Mesothelial cell of epicardium (in vitro differentiated cells): ENCODE data around the gene R3HDM2. TPM values are rescaled to one million over a fixed set of nuclear protein-coding genes. Genes with fewer than 3 reads are reported as not detected.

Experiments used
- DNase-seq, 2 experiments: peaks; one replicate each; pipeline ENCODE4 v3.0.0; 2021; ENCODE audit warnings: low spot score in 2 of 2; ENCODE audit not compliant: unreplicated experiment in 2 of 2
- H3K27ac Mint-ChIP-seq: 2 replicates; pipeline ENCODE4 v1.8.0; 2021; ENCODE audit warnings: mixed read lengths
- H3K27me3 Mint-ChIP-seq: 2 replicates; pipeline ENCODE4 v1.8.0; 2021; ENCODE audit warnings: low read depth, mixed read lengths
- H3K36me3 Mint-ChIP-seq: 2 replicates; pipeline ENCODE4 v1.8.0; 2021; ENCODE audit warnings: mixed read lengths
- H3K4me1 Mint-ChIP-seq: 2 replicates; pipeline ENCODE4 v1.8.0; 2021; ENCODE audit warnings: mixed read lengths
- H3K4me3 Mint-ChIP-seq: 2 replicates; pipeline ENCODE4 v1.8.0; 2021; ENCODE audit warnings: mild to moderate bottlenecking, moderate library complexity, mixed read lengths
- H3K9me3 Mint-ChIP-seq: 2 replicates; pipeline ENCODE4 v1.8.0; 2021; ENCODE audit warnings: mixed read lengths
- total RNA-seq: library from RNA; stranded (reverse); gene quantifications from 3 replicates; pipeline ENCODE4 v1.2.1, GENCODE V29; 2021
- TF ChIP-seq, protein P1 (sequence below): fragments of 200-600 bp; sonication (generic); IDR thresholded peaks from one replicate; pipeline ENCODE4 v1.5.0; 2021; ENCODE audit warnings: antibody characterized with exemption; ENCODE audit not compliant: unreplicated experiment

Gene R3HDM2
- total RNA-seq, 1 donor from 2014 or later, result 111 TPM

DNA sequence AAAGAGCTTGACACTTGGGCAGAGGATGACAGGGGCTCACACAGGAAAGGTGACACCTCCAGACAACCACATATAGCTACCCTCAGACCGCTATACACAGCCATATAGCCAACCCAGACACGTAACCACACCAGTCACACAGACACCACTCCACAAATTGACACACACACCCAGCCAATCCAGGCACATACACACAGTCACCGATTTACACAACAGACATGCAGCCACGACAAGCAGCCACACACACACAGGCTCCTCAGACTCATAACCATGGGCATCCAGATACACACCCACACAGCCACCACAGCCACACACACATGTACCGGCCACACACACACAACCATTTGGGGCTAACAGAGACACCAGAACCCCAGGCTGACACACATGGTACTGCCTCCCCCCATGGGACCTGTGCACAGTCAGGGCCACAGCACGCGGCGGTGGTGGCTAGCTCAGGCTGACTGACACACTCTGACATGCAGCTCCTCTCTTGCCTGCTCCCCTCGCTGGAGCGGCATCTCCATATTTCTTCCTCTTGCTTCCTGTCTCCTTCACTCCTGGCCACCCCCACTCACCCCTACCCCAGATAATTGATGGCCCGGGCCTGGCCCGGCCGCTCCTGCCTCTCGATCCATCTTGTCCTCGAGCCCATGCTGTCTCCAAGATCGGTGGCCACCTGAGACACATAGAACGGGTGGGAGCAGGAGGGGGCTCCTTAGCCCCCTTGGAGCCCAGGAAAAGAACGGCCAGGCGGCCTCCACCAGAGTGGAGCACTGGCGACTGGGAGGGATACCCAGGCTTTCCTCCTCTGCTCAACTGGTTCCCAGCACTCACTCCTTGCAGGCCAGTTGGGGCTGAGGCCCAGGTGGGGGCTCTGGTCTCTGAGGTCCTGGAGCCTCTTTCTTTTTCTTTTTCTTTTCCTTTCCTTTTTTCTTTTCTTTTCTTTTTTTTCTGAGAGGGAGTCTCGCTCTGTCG is 207.4 kb downstream of the R3HDM2 start:
- peaks cover 60% of the 10 kb centered on the region for H3K4me1 Mint-ChIP-seq
- DNase-seq, result no peak
- TF ChIP-seq, protein P1, sequence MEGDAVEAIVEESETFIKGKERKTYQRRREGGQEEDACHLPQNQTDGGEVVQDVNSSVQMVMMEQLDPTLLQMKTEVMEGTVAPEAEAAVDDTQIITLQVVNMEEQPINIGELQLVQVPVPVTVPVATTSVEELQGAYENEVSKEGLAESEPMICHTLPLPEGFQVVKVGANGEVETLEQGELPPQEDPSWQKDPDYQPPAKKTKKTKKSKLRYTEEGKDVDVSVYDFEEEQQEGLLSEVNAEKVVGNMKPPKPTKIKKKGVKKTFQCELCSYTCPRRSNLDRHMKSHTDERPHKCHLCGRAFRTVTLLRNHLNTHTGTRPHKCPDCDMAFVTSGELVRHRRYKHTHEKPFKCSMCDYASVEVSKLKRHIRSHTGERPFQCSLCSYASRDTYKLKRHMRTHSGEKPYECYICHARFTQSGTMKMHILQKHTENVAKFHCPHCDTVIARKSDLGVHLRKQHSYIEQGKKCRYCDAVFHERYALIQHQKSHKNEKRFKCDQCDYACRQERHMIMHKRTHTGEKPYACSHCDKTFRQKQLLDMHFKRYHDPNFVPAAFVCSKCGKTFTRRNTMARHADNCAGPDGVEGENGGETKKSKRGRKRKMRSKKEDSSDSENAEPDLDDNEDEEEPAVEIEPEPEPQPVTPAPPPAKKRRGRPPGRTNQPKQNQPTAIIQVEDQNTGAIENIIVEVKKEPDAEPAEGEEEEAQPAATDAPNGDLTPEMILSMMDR, result no peak
- no peaks in the 10 kb centered on the region for H3K36me3 Mint-ChIP-seq
- no peak overlapping the region for H3K4me3 Mint-ChIP-seq
- H3K27ac Mint-ChIP-seq, result no peak overlapping the region
- no peaks in the 10 kb centered on the region for H3K9me3 Mint-ChIP-seq
- peaks cover 87% of the 10 kb centered on the region for H3K27me3 Mint-ChIP-seq

DNA sequence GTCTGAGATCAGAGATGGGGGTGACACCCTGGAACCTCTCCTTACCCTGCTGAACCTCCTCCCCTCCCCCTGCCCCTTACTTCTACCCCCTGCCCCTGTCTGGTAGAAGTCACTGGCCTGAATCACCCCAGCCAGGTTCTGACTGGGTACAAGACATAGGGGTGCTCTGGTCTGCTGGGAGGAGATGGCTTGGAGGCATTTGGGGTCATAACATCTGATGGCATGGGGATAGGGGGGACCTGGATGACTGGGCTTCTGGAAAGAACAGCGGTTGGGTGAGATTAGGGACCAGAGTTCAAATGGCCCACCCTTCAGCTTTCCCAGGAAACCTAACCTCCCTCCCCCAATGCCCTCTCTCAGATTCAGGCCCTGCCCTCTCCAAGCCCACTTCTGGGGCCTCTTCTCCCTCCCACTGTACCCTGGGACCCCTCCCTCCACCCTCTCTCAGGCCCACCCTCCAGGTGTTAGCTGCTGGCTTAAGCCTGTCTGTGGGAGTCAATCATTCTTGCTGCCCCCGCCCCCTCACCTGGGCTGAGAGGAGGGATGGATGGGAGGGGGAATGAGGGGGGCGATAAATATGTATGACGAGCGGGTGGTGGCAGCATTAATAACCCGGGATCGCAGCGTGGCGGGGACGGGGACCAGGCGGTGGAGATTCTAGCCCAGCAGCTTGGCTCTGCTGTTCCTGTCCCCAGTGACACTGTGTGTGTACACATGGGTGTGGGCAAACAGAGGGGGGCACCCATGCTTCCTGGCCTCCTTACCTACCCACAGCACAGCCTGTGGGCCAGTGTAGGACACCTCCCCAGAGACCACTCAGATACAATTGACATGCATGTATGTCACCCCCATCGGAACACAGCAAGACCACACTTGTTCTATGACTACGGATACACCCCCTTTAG is 208.3 kb downstream of the R3HDM2 start:
- Mint-ChIP-seq H3K9me3 (no peaks in the 10 kb centered on the region), H3K27ac (no peak overlapping the region), H3K36me3 (no peaks in the 10 kb centered on the region), H3K27me3 (peaks cover 92% of the 10 kb centered on the region), H3K4me3 (no peak overlapping the region), H3K4me1 (peaks cover 65% of the 10 kb centered on the region)
- TF ChIP-seq, protein P1, result no peak
- DNase-seq, result no peak

DNA sequence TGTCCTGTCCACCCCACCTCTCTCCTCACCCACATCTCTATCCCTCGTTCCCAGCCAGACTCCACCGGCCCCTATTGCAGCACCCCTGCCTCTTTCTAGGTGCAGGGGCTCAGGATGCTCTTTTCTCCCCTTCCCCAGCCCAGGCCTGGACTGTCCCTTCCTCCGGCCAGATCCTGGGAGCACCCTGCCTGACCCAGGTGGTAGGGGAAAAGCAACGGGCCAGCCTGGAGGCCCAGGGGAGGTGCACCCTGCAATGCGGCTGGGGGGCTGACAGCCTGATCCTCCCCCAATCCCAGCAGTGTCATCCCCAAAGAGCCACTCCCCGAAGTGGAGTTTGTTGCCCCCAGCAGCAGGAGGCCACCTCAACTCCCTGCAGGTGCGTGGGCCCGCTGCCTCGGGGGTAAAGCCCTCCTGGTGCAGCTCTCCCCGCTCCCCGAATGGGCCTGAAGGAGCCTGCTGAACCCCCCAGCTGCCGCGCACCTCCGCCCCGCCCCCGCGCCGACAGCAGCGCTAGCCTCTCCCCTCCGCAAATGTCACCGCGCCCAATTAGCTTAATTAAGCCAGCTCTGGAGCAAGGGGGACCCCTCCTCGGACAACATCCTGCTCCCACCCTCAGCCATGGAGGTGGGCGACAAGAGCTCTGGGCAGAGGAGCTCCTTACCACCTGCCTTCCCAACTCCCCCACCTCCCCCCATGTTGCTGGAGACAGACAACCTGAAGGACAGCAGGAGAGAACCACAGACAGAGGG is 209.5 kb downstream of the R3HDM2 start:
- Mint-ChIP-seq H3K4me3 (no peak overlapping the region), H3K9me3 (no peaks in the 10 kb centered on the region), H3K36me3 (no peaks in the 10 kb centered on the region), H3K27ac (no peak overlapping the region), H3K4me1 (peaks cover 62% of the 10 kb centered on the region), H3K27me3 (peaks cover 88% of the 10 kb centered on the region)
- no peak for DNase-seq
- TF ChIP-seq, protein P1, result no peak

DNA sequence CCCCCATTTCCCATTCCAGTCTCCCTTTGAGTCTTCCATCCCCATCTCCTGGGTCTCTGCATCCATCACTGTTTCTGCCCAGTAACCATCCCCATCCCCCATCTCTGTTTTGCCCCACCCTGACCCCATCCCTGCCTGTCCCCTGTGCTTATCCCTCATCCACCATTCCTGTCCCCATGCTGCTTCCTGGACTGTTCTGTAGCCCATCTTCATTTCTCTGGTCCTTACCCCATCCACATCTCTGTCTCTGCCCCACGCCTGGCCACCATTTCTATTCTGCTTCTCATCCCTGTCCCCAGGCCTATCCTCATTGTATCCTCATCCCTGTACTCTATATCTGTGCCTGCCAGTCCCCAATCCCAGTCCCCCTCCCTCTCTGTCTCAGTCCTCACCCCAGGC is 210.1 kb downstream of the R3HDM2 start:
- Mint-ChIP-seq H3K4me1 (peaks cover 62% of the 10 kb centered on the region), H3K9me3 (no peaks in the 10 kb centered on the region), H3K27ac (no peak overlapping the region), H3K4me3 (no peak overlapping the region), H3K27me3 (peaks cover 87% of the 10 kb centered on the region), H3K36me3 (no peaks in the 10 kb centered on the region)
- no peak for DNase-seq
- TF ChIP-seq, protein P1, result no peak
